ENCODE data around the gene USPL1. TPM values are rescaled to one million over a fixed set of nuclear protein-coding genes. Genes with fewer than 3 reads are reported as not detected.
A peak's percentile ranks its signal among the peaks of the same experiment; 100 is the strongest.

The USPL1 gene
- total and polyA plus RNA-seq, 2 donors from 2014 or later = 6.3 to 18.4 TPM

GRCh38 chr13:30679483-30680330, 62.0 kb downstream of the USPL1 start:
- no peaks in the 10 kb centered on the region for H3K36me3 ChIP-seq (ENCODE audit: control insufficient read depth in 2 of 3, insufficient read depth in 3 of 3, low read length in 3 of 3)
- H3K4me1 ChIP-seq (ENCODE audit: control insufficient read depth in 2 of 3, insufficient read depth in 2 of 3, low read depth in 1 of 3, low read length in 3 of 3) = no peaks in the 10 kb centered on the region
- intact Hi-C loops (cut with DNase I) = no loop called here
- DNase-seq (peak in 2 of 5 donors; percentile 33 to 40), FAIRE-seq (no peak)
- no peak overlapping the region for H3K4me3 ChIP-seq (ENCODE audit: low read length in 3 of 3)
- no peak overlapping the region for H3K27ac ChIP-seq (ENCODE audit: low read depth in 2 of 2, low read length in 2 of 2)
- H3K9ac ChIP-seq (ENCODE audit: low read length in 3 of 3) = no peak overlapping the region
- no peaks in the 10 kb centered on the region for H3K9me3 ChIP-seq (ENCODE audit: control insufficient read depth in 2 of 3, insufficient read depth in 1 of 3, low read length in 3 of 3)
- TF ChIP-seq CTCF (IDR thresholded peaks at IDR 0.05; ENCODE audit: borderline replicate concordance, extremely low read depth, insufficient read depth) = peak; percentile 46
- no peaks in the 10 kb centered on the region for H3K27me3 ChIP-seq (ENCODE audit: control insufficient read depth, insufficient read depth, low read length)

- H3K9ac ChIP-seq (ENCODE audit: low read length in 3 of 3) = no peak overlapping the region
- no peaks in the 10 kb centered on the region for H3K36me3 ChIP-seq (ENCODE audit: control insufficient read depth in 2 of 3, insufficient read depth in 3 of 3, low read length in 3 of 3)
- H3K4me3 ChIP-seq (ENCODE audit: low read length in 3 of 3) = no peak overlapping the region
- intact Hi-C loops (cut with DNase I) = no loop called here
- DNase-seq = peak in 2 of 5 donors; percentile 36 to 59
- no peaks in the 10 kb centered on the region for H3K4me1 ChIP-seq (ENCODE audit: control insufficient read depth in 2 of 3, insufficient read depth in 2 of 3, low read depth in 1 of 3, low read length in 3 of 3)
- TF ChIP-seq CTCF (IDR thresholded peaks at IDR 0.05; ENCODE audit: borderline replicate concordance, extremely low read depth, insufficient read depth) = no peak
- no peaks in the 10 kb centered on the region for H3K9me3 ChIP-seq (ENCODE audit: control insufficient read depth in 2 of 3, insufficient read depth in 1 of 3, low read length in 3 of 3)
- H3K27ac ChIP-seq (ENCODE audit: low read depth in 2 of 2, low read length in 2 of 2) = peak overlapping the region in 1 of 2 donors; percentile 11
- H3K27me3 ChIP-seq (ENCODE audit: control insufficient read depth, insufficient read depth, low read length) = no peaks in the 10 kb centered on the region
- no peak for FAIRE-seq
Measured at GRCh38 chr13:30681843-30682242, 64.1 kb downstream of the USPL1 start.

GRCh38 chr13:30685320-30685859, 67.7 kb downstream of the USPL1 start:
- TF ChIP-seq CTCF (IDR thresholded peaks at IDR 0.05; ENCODE audit: borderline replicate concordance, extremely low read depth, insufficient read depth) = no peak
- H3K27me3 ChIP-seq (ENCODE audit: control insufficient read depth, insufficient read depth, low read length) = no peaks in the 10 kb centered on the region
- H3K36me3 ChIP-seq (ENCODE audit: control insufficient read depth in 2 of 3, insufficient read depth in 3 of 3, low read length in 3 of 3) = no peaks in the 10 kb centered on the region
- H3K4me3 ChIP-seq (ENCODE audit: low read length in 3 of 3) = no peak overlapping the region
- no peak overlapping the region for H3K9ac ChIP-seq (ENCODE audit: low read length in 3 of 3)
- DNase-seq (no peak), FAIRE-seq (no peak)
- H3K9me3 ChIP-seq (ENCODE audit: control insufficient read depth in 2 of 3, insufficient read depth in 1 of 3, low read length in 3 of 3) = no peaks in the 10 kb centered on the region
- intact Hi-C loops (cut with DNase I) = no loop called here
- H3K4me1 ChIP-seq (ENCODE audit: control insufficient read depth in 2 of 3, insufficient read depth in 2 of 3, low read depth in 1 of 3, low read length in 3 of 3) = no peaks in the 10 kb centered on the region
- no peak overlapping the region for H3K27ac ChIP-seq (ENCODE audit: low read depth in 2 of 2, low read length in 2 of 2)
